ENCODE data around the gene SEC22C. TPM values are rescaled to one million over a fixed set of nuclear protein-coding genes. Genes with fewer than 3 reads are reported as not detected.
"Not testable (repeated sequence)": the region's sequence is repeated elsewhere in the genome, so short reads cannot be mapped to it uniquely, and the experiment has no call there.

Gene SEC22C
- total and polyA plus RNA-seq, 2 of the 13 experiments (the other 11 are each of a cell fraction or from before 2014, with no cell fraction given) = 20.0 to 40.0 TPM

- TF ChIP-seq NFYC (CRISPR knock-in tag; IDR thresholded peaks at IDR 0.05) (no peak), ZFY (CRISPR knock-in tag; IDR thresholded peaks at IDR 0.05) (no peak), ZNF75D (CRISPR knock-in tag; IDR thresholded peaks at IDR 0.05; ENCODE audit: borderline replicate concordance) (0 out of 2 replicates have a peak, but pooled peaks have one; percentile 43), IRX3 (CRISPR knock-in tag; IDR thresholded peaks at IDR 0.05; ENCODE audit: borderline replicate concordance, low read depth) (no peak), ZNF576 (CRISPR knock-in tag; IDR thresholded peaks at IDR 0.05) (no peak), TIGD3 (CRISPR knock-in tag; IDR thresholded peaks at IDR 0.05; ENCODE audit: borderline replicate concordance) (no peak), SIX4 (CRISPR knock-in tag; IDR thresholded peaks at IDR 0.05) (no peak), POLR2AphosphoS5 (IDR thresholded peaks at IDR 0.05; ENCODE audit: low read depth, low read length) (no peak), ZNF577 (CRISPR knock-in tag; IDR thresholded peaks at IDR 0.05; ENCODE audit: borderline replicate concordance, low read depth) (no peak), ZBTB3 (CRISPR knock-in tag; IDR thresholded peaks at IDR 0.05; ENCODE audit: borderline replicate concordance, low read depth) (peak; percentile 47; the same call in 1 of the 2 replicates), ZFX (CRISPR knock-in tag; IDR thresholded peaks at IDR 0.05; ENCODE audit: low read depth) (no peak), TOE1 (CRISPR knock-in tag; IDR thresholded peaks at IDR 0.05) (no peak), HMGA1 (CRISPR knock-in tag; conservative IDR thresholded peaks at IDR 0.05) (no peak), MTF1 (CRISPR knock-in tag; IDR thresholded peaks at IDR 0.05) (no peak), NRL (CRISPR knock-in tag; IDR thresholded peaks at IDR 0.05; ENCODE audit: borderline replicate concordance) (no peak), MBD4 (IDR thresholded peaks at IDR 0.05; ENCODE audit: borderline replicate concordance, low read length) (no peak), NFKB2 (CRISPR knock-in tag; IDR thresholded peaks at IDR 0.05; ENCODE audit: borderline replicate concordance) (no peak), MXD4 (CRISPR knock-in tag; IDR thresholded peaks at IDR 0.05) (no peak), RERE (CRISPR knock-in tag; IDR thresholded peaks at IDR 0.05; ENCODE audit: low read depth) (no peak)
Measured at GRCh38 chr3:42581400-42581708, 413 bp downstream of the SEC22C start (continued).

GRCh38 chr3:42579346-42579745 lies 2.4 kb downstream of the SEC22C start:
- H3K9ac ChIP-seq (ENCODE audit: insufficient read depth, low read depth, low read length); H3K4me3 ChIP-seq (replicated peaks in 1 of 3; ENCODE audit: insufficient read depth in 1 of 3, low read depth in 2 of 3, low read length in 3 of 3); H4K20me1 ChIP-seq (ENCODE audit: insufficient read depth, low read length); CTCF ChIA-PET (ENCODE audit: low intra/inter-chr PET ratio, low total read pairs); H2AFZ ChIP-seq (ENCODE audit: low read length); ATAC-seq; DNase-seq (ENCODE audit: low spot score); H3K4me2 ChIP-seq (ENCODE audit: low read depth, low read length); H3K36me3 ChIP-seq (replicated peaks in 1 of 2; ENCODE audit: control insufficient read depth in 1 of 2, insufficient read depth in 2 of 2, low read length in 2 of 2); in situ Hi-C loops (cut with HindIII; ENCODE audit: extremely low pct_ligation_motif_present, low pct_unique_long_range_greater_than_20kb); H3K27me3 ChIP-seq (ENCODE audit: control insufficient read depth in 1 of 2, insufficient read depth in 2 of 2, low read length in 2 of 2); H3K27ac ChIP-seq (ENCODE audit: extremely low read length, insufficient read depth, low read length); intact Hi-C loops (cut with micrococcal nuclease; ENCODE audit: unreplicated experiment); BruUV-seq (replicated peaks); FAIRE-seq; H3K9me3 ChIP-seq (ENCODE audit: low read length): not testable (repeated sequence)
- H3K4me1 ChIP-seq (ENCODE audit: insufficient read depth, low read length) = peaks cover 33% of the 10 kb centered on the region
- POLR2A ChIA-PET = interaction anchor here (1.2 to 1.3 kb wide), 2 partner anchors 11 to 21 kb away, joined by 3 to 4 read pairs; partner anchors contain the start of genes NKTR and SS18L2
- WGBS (ENCODE audit: low lambda C conversion rate) = 98% methylated on average over 4 of the region's 4 CpGs
- peaks cover 46% of the 10 kb centered on the region for H3K79me2 ChIP-seq (ENCODE audit: insufficient read depth, low read length)

All from HepG2 (cell line).